CD14-positive monocyte (primary cell): Measurements from ENCODE around the gene ZNF653. TPM values are rescaled to one million over a fixed set of nuclear protein-coding genes. Genes with fewer than 3 reads are reported as not detected.
A peak's percentile ranks its signal among the peaks of the same experiment; 100 is the strongest.

ENCODE experiments used
- DNase-seq, 3 donors: peaks; one replicate each; pipeline ENCODE4 v3.0.0-alpha.2; 2011 to 2022
- H2AFZ ChIP-seq: 2 replicates; pipeline ENCODE4 v1.6.0; 2012; ENCODE audit warnings: mild to moderate bottlenecking, low read depth, low read length, inconsistent platforms; ENCODE audit not compliant: insufficient read depth, poor library complexity, severe bottlenecking
- H3K27ac ChIP-seq, 2 donors: 1 replicate in 1 of 2; 2 replicates in 1 of 2; pipeline ENCODE4 v1.5.1; 2012 to 2013; ENCODE audit warnings: low read length in 2 of 2, control low read depth in 1 of 2, inconsistent platforms in 1 of 2, low read depth in 1 of 2, mild to moderate bottlenecking in 1 of 2
- H3K27me3 ChIP-seq, 2 donors: one replicate each; pipeline versions ENCODE4 v1.6.0 to v1.6.1; 2011 to 2013; ENCODE audit warnings: low read length in 2 of 2; ENCODE audit not compliant: control insufficient read depth in 2 of 2, insufficient read depth in 2 of 2
- H3K36me3 ChIP-seq, 2 donors: replicated peaks in 1 of 2; 1 replicate in 1 of 2; 2 replicates in 1 of 2; pipeline versions ENCODE4 v1.5.1 to v1.6.1; 2012 to 2013; ENCODE audit warnings: low read length in 2 of 2, control low read depth in 1 of 2, inconsistent platforms in 1 of 2, mild to moderate bottlenecking in 1 of 2; ENCODE audit not compliant: insufficient read depth in 2 of 2, control insufficient read depth in 1 of 2
- H3K4me1 ChIP-seq, 2 donors: 1 replicate in 1 of 2; 2 replicates in 1 of 2; pipeline versions ENCODE4 v1.5.1 to v1.6.1; 2012 to 2013; ENCODE audit warnings: low read length in 2 of 2, control low read depth in 1 of 2, inconsistent platforms in 1 of 2, mild to moderate bottlenecking in 1 of 2, moderate library complexity in 1 of 2; ENCODE audit not compliant: insufficient read depth in 2 of 2, control insufficient read depth in 1 of 2
- H3K4me2 ChIP-seq: replicated peaks from 2 replicates; pipeline ENCODE3; 2012; ENCODE audit warnings: low read length, moderate library complexity, mild to moderate bottlenecking; ENCODE audit not compliant: poor library complexity, severe bottlenecking; ENCODE audit errors: extremely low read depth
- H3K4me3 ChIP-seq, 3 experiments: fragments of 200-600 bp in 1 of 3; sonication (generic) in 1 of 3; replicated peaks in 1 of 3; 1 replicate in 2 of 3; 2 replicates in 1 of 3; pipeline ENCODE4 v1.5.1; 2011 to 2013; ENCODE audit warnings: low read length in 3 of 3, mild to moderate bottlenecking in 3 of 3, control low read depth in 2 of 3, low read depth in 2 of 3, inconsistent platforms in 1 of 3, moderate library complexity in 1 of 3
- H3K79me2 ChIP-seq: 2 replicates; pipeline ENCODE4 v1.6.0; 2012; ENCODE audit warnings: mild to moderate bottlenecking, control low read depth, inconsistent platforms, low read length, moderate library complexity; ENCODE audit not compliant: insufficient read depth
- H3K9ac ChIP-seq: 2 replicates; pipeline ENCODE4 v1.6.0; 2017; ENCODE audit warnings: low read length, mild to moderate bottlenecking; ENCODE audit not compliant: insufficient read depth, poor library complexity, severe bottlenecking
- H3K9me3 ChIP-seq, 2 donors: replicated peaks in 1 of 2; 1 replicate in 1 of 2; 2 replicates in 1 of 2; pipeline versions ENCODE4 v1.5.1 to v1.6.1; 2012 to 2013; ENCODE audit warnings: low read length in 2 of 2, control low read depth in 1 of 2; ENCODE audit not compliant: control insufficient read depth in 1 of 2, insufficient read depth in 1 of 2
- H4K20me1 ChIP-seq: 2 replicates; pipeline ENCODE4 v1.6.0; 2012; ENCODE audit warnings: mild to moderate bottlenecking, low read length, control low read depth, moderate library complexity; ENCODE audit not compliant: insufficient read depth
- H3K27ac Mint-ChIP-seq, 7 donors: one replicate each; pipeline ENCODE4 v1.8.0; 2020; ENCODE audit warnings: mild to moderate bottlenecking in 7 of 7, mixed read lengths in 7 of 7, moderate library complexity in 6 of 7, inconsistent platforms in 2 of 7
- H3K27me3 Mint-ChIP-seq, 3 donors: one replicate each; pipeline ENCODE4 v1.8.0; 2021 to 2022; ENCODE audit warnings: low read depth in 3 of 3, mild to moderate bottlenecking in 3 of 3, mixed read lengths in 3 of 3, moderate library complexity in 3 of 3, inconsistent platforms in 1 of 3
- H3K36me3 Mint-ChIP-seq, 2 donors: one replicate each; pipeline ENCODE4 v1.8.0; 2020; ENCODE audit warnings: mixed read lengths in 2 of 2, inconsistent platforms in 1 of 2, mild to moderate bottlenecking in 1 of 2
- H3K4me1 Mint-ChIP-seq: one replicate; pipeline ENCODE4 v1.8.0; 2020; ENCODE audit warnings: mild to moderate bottlenecking, mixed read lengths
- H3K4me3 Mint-ChIP-seq, 2 donors: one replicate each; pipeline ENCODE4 v1.8.0; 2020; ENCODE audit warnings: mild to moderate bottlenecking in 2 of 2, mixed read lengths in 2 of 2, moderate library complexity in 1 of 2
- H3K9me3 Mint-ChIP-seq, 7 donors: one replicate each; pipeline ENCODE4 v1.8.0; 2020 to 2022; ENCODE audit warnings: mixed read lengths in 7 of 7, mild to moderate bottlenecking in 6 of 7, moderate library complexity in 6 of 7, inconsistent platforms in 2 of 7
- WGBS: methylation state at CpG from one replicate; pipeline ENCODE4 v1.1.5; 2013; ENCODE audit warnings: missing lambda C conversion rate; ENCODE audit not compliant: insufficient coverage; 5-methylcytosine and 5-hydroxymethylcytosine counted together
- intact Hi-C, 2 donors: fragments of 100-400 bp; cut with micrococcal nuclease; formaldehyde crosslinking; loops; one replicate each; pipeline versions ENCODE4 v1.15.0 to v1.15.1; 2023
- polyA plus RNA-seq, 3 donors: library from polyadenylated mRNA; depleted of rRNA in 1 of 3; unstranded in 2 of 3; stranded (reverse) in 1 of 3; fragments of 300-500 nt in 2 of 3; fragments of >200 nt in 1 of 3; fragmentation: Illumina TruSeq in 2 of 3; gene quantifications; 1 replicate in 2 of 3; 2 replicates in 1 of 3; pipeline ENCODE4 v1.2.3, GENCODE V29; 2012 to 2021
- TF ChIP-seq, protein P1 (sequence below): fragments of 200-600 bp; IDR thresholded peaks from one replicate; pipeline ENCODE4 v1.8.0; 2022; ENCODE audit warnings: antibody characterized with exemption, mild to moderate bottlenecking

The ZNF653 gene
- polyA plus RNA-seq, 3 donors: 0.88 to 8.1 (median 1.2) TPM

GRCh38 chr19:11528551-11529341 is 23.1 kb upstream of the ZNF653 start, which contains the start of gene ECSIT:
Gene ECSIT (minus strand): TSS chr19:11529134. CDS start chr19:11519170, 9,964 bp downstream.
- H3K4me2 ChIP-seq: peak within 1 kb of the TSS; percentile 80

DNA sequence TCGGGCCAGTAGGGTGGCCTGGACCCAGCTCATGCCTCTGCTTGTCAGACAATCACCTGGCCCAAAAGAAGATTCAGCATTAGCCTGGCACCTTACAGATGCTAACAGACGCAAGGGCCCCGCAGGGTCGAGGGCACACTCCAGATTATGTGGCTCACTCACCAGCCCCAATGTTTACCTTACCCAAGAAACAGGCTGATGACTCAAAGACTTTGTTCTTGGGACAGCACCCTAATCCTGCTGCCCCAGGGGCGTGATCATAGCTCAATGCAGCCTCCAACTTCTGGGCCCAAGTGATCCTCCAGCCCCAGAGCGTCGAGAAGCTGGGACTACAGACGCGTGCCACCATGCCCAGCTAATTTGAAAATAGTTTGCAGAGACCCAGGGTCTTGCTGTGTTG is 13.5 kb upstream of the ZNF653 start:
- Histone ChIP-seq H3K4me1 (no peaks in the 10 kb centered on the region), H3K36me3 (peaks cover 24 to 59% of the 10 kb centered on the region in 2 donors), H3K4me2 (no peak overlapping the region), H4K20me1 (no peaks in the 10 kb centered on the region), H3K27ac (no peak overlapping the region), H2AFZ (no peak overlapping the region), H3K9ac (no peak overlapping the region), H3K9me3 (no peaks in the 10 kb centered on the region), H3K27me3 (no peaks in the 10 kb centered on the region), H3K4me3 (no peak overlapping the region), H3K79me2 (peaks cover 3% of the 10 kb centered on the region)
- peaks cover 0 to 6% (median 1%) of the 10 kb centered on the region in 3 donors for H3K27me3 Mint-ChIP-seq
- no peak overlapping the region for H3K27ac Mint-ChIP-seq
- H3K36me3 Mint-ChIP-seq: peaks cover 34 to 68% of the 10 kb centered on the region in 2 donors
- WGBS: 98% methylated on average over 9 of the region's 9 CpGs
- TF ChIP-seq, protein P1, sequence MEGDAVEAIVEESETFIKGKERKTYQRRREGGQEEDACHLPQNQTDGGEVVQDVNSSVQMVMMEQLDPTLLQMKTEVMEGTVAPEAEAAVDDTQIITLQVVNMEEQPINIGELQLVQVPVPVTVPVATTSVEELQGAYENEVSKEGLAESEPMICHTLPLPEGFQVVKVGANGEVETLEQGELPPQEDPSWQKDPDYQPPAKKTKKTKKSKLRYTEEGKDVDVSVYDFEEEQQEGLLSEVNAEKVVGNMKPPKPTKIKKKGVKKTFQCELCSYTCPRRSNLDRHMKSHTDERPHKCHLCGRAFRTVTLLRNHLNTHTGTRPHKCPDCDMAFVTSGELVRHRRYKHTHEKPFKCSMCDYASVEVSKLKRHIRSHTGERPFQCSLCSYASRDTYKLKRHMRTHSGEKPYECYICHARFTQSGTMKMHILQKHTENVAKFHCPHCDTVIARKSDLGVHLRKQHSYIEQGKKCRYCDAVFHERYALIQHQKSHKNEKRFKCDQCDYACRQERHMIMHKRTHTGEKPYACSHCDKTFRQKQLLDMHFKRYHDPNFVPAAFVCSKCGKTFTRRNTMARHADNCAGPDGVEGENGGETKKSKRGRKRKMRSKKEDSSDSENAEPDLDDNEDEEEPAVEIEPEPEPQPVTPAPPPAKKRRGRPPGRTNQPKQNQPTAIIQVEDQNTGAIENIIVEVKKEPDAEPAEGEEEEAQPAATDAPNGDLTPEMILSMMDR: no peak
- intact Hi-C loops: no loop called here
- no peak overlapping the region for H3K4me3 Mint-ChIP-seq
- no peaks in the 10 kb centered on the region for H3K4me1 Mint-ChIP-seq
- no peaks in the 10 kb centered on the region for H3K9me3 Mint-ChIP-seq
- no peak for DNase-seq

More at GRCh38 chr19:11528551-11529341, 23.1 kb upstream of the ZNF653 start, which contains the start of gene ECSIT:
- peak within 1 kb of the TSS; percentile 68 for H3K9ac ChIP-seq
- no peaks in the 10 kb centered on the region for H3K27me3 Mint-ChIP-seq
- peaks cover 0 to 5% (median 0%) of the 10 kb centered on the region in 7 donors for H3K9me3 Mint-ChIP-seq
- peak; percentile 97 to 99 (median 98) for DNase-seq
- WGBS: under 1% methylated on average over 47 of the region's 47 CpGs
- peak within 1 kb of the TSS; percentile 93 to 97 (median 95) for H3K27ac Mint-ChIP-seq
- H3K27me3 ChIP-seq: no peaks in the 10 kb centered on the region
- H3K36me3 Mint-ChIP-seq: peaks cover 8 to 15% of the 10 kb centered on the region in 2 donors
- TF ChIP-seq, protein P1: no peak
- H3K36me3 ChIP-seq: peaks cover 2 to 7% of the 10 kb centered on the region in 2 donors
- H3K4me3 ChIP-seq: peak within 1 kb of the TSS; percentile 52 to 87 (median 60)
- H3K4me1 ChIP-seq: peaks cover 14 to 17% of the 10 kb centered on the region in 2 donors
- intact Hi-C loops: loop anchor here in 1 of 2 donors (1.0 to 5.0 kb wide), 2 partner anchors 23 to 54 kb away; partner anchors contain the start of gene ZNF653
- H3K27ac ChIP-seq: peak within 1 kb of the TSS; percentile 63 to 81
- peaks cover 10% of the 10 kb centered on the region for H3K4me1 Mint-ChIP-seq
- no peaks in the 10 kb centered on the region for H4K20me1 ChIP-seq
- no peaks in the 10 kb centered on the region for H3K9me3 ChIP-seq
- peaks cover 22% of the 10 kb centered on the region for H3K79me2 ChIP-seq
- peak within 1 kb of the TSS; percentile 92 for H2AFZ ChIP-seq
- H3K4me3 Mint-ChIP-seq: peak within 1 kb of the TSS; percentile 95 to 98
